HCT116 (cell line): ENCODE measurements around the gene TBXAS1. TPM values are rescaled to one million over a fixed set of nuclear protein-coding genes. Genes with fewer than 3 reads are reported as not detected.

ENCODE experiments used
- ATAC-seq: fragments of 200-7000 bp; cut with Tn5 transposase; 2 replicates; pipeline ENCODE4 v1.9.1; 2020; ENCODE audit warnings: mild to moderate bottlenecking, moderate library complexity
- BruUV-seq: library from RNA; stranded (reverse); fragments of 400-500 nt; replicated peaks from 2 replicates; lab custom pipeline; 2021; lab: Mats Ljungman, UMichigan
- CTCF ChIA-PET: fragments of 300-600 bp; sonication (Branson Sonifier 250); formaldehyde crosslinking; loops from one replicate; lab custom pipeline; 2021; ENCODE audit warnings: antibody characterized with exemption; lab: Charles Lee
- POLR2A ChIA-PET: fragments of 300-600, 350-600 bp; sonication (Branson Sonifier 250); formaldehyde crosslinking; loops from one replicate; lab custom pipeline; 2021; ENCODE audit warnings: antibody characterized with exemption; lab: Charles Lee
- RAD21 ChIA-PET, 2 experiments: fragments of 300-600 bp; sonication (Branson Sonifier 250); formaldehyde crosslinking; loops; one replicate each; lab custom pipeline; 2023; ENCODE audit warnings: low total read pairs in 2 of 2; ENCODE audit not compliant: uncharacterized antibody in 2 of 2, unreplicated experiment in 2 of 2, low non-redundant PET in 1 of 2; lab: Charles Lee
- DNase-seq: peaks from one replicate; pipeline ENCODE4 v3.0.0-alpha.2; 2010; ENCODE audit warnings: low read depth, low spot score
- H2AFZ ChIP-seq: fragments of 200-600 bp; shearing (Covaris generic), sonication (generic); 2 replicates; pipeline ENCODE4 v1.6.1; 2017; ENCODE audit warnings: low read depth, mixed run types, mixed read lengths, antibody characterized with exemption, low read length; ENCODE audit not compliant: poor library complexity, severe bottlenecking
- H3K27ac ChIP-seq: 2 replicates; pipeline ENCODE4 v1.5.1; 2012; ENCODE audit warnings: low read depth, low read length
- H3K27me3 ChIP-seq: fragments of 200-600 bp; sonication (generic); 2 replicates; pipeline ENCODE4 v1.6.1; 2016; ENCODE audit warnings: mixed run types, low read length, mixed read lengths; ENCODE audit not compliant: insufficient read depth
- H3K36me3 ChIP-seq, 2 experiments: fragments of 200-500 bp in 1 of 2; fragments of 200-600 bp in 1 of 2; sonication (Bioruptor generic) in 1 of 2; sonication (generic) in 1 of 2; 2 replicates each; pipeline versions ENCODE4 v1.5.1 to v1.6.1; 2014 to 2016; ENCODE audit warnings: low read length in 2 of 2, inconsistent platforms in 1 of 2, mixed read lengths in 1 of 2, mixed run types in 1 of 2; ENCODE audit not compliant: insufficient read depth in 2 of 2, control insufficient read depth in 1 of 2
- H3K4me1 ChIP-seq, 2 experiments: fragments of 200-600 bp in 1 of 2; sonication (generic) in 1 of 2; 2 replicates each; pipeline versions ENCODE4 v1.5.1 to v1.6.1; 2012 to 2017; ENCODE audit warnings: low read length in 2 of 2, inconsistent platforms in 1 of 2, mild to moderate bottlenecking in 1 of 2, mixed read lengths in 1 of 2, mixed run types in 1 of 2, moderate library complexity in 1 of 2; ENCODE audit not compliant: insufficient read depth in 2 of 2, control insufficient read depth in 1 of 2
- H3K4me2 ChIP-seq: fragments of 200-600 bp; sonication (generic); 2 replicates; pipeline ENCODE4 v1.6.1; 2017; ENCODE audit warnings: mixed run types, low read length, mixed read lengths
- H3K4me3 ChIP-seq, 2 experiments: fragments of 200-600 bp in 1 of 2; sonication (generic) in 1 of 2; replicated peaks in 1 of 2; 2 replicates each; pipeline ENCODE4 v1.5.1; 2011 to 2016; ENCODE audit warnings: low read length in 2 of 2, control low read depth in 1 of 2, low read depth in 1 of 2, mild to moderate bottlenecking in 1 of 2, mixed read lengths in 1 of 2, mixed run types in 1 of 2
- H3K79me2 ChIP-seq: fragments of 200-600 bp; sonication (generic); 2 replicates; pipeline ENCODE4 v1.6.1; 2017; ENCODE audit warnings: mild to moderate bottlenecking, mixed run types, low read length, moderate library complexity, mixed read lengths; ENCODE audit not compliant: insufficient read depth
- H3K9ac ChIP-seq: fragments of 200-600 bp; sonication (generic); 2 replicates; pipeline ENCODE4 v1.6.1; 2016; ENCODE audit warnings: low read length, mixed read lengths
- H3K9me2 ChIP-seq: fragments of 200-600 bp; sonication (generic), shearing (Covaris generic); 2 replicates; pipeline ENCODE4 v1.6.1; 2017; ENCODE audit warnings: mixed run types, mild to moderate bottlenecking, moderate library complexity; ENCODE audit not compliant: insufficient read depth
- H3K9me3 ChIP-seq, 2 experiments: fragments of 200-500 bp in 1 of 2; fragments of 200-600 bp in 1 of 2; sonication (Bioruptor generic) in 1 of 2; sonication (generic) in 1 of 2; 2 replicates each; pipeline ENCODE4 v1.6.1; 2014 to 2017; ENCODE audit warnings: low read length in 2 of 2, mixed read lengths in 2 of 2, inconsistent platforms in 1 of 2, low read depth in 1 of 2, mild to moderate bottlenecking in 1 of 2, mixed run types in 1 of 2, moderate library complexity in 1 of 2; ENCODE audit not compliant: control insufficient read depth in 1 of 2, insufficient read depth in 1 of 2
- H4K20me1 ChIP-seq: fragments of 200-600 bp; sonication (generic), shearing (Covaris generic); 2 replicates; pipeline ENCODE4 v1.6.1; 2017; ENCODE audit warnings: mixed run types, mild to moderate bottlenecking, moderate library complexity; ENCODE audit not compliant: insufficient read depth
- CBX3 ChIP-seq: IDR thresholded peaks from 2 replicates; pipeline ENCODE4 v1.6.1; 2012; ENCODE audit warnings: low read depth
- ELF1 ChIP-seq: IDR thresholded peaks from 2 replicates; pipeline ENCODE4 v1.6.1; 2012; ENCODE audit warnings: low read depth, borderline replicate concordance
- intact Hi-C: fragments of 100-400 bp; cut with micrococcal nuclease; formaldehyde crosslinking; loops from 2 replicates; pipeline ENCODE4 v1.10.0; 2022
- total RNA-seq: library from RNA; stranded (reverse); gene quantifications from one replicate; pipeline ENCODE4 v1.2.1, GENCODE V29; 2021; ENCODE audit not compliant: unreplicated experiment
- TF ChIP-seq, protein P1 (sequence below): IDR thresholded peaks from 2 replicates; pipeline ENCODE4 v1.6.1; 2012
- TF ChIP-seq, protein P2 (sequence below): IDR thresholded peaks from 2 replicates; pipeline ENCODE4 v1.6.1; 2012; ENCODE audit warnings: low read depth

TBXAS1 gene
- total RNA-seq, 1 experiment from 2014 or later = 1.4 TPM

DNA sequence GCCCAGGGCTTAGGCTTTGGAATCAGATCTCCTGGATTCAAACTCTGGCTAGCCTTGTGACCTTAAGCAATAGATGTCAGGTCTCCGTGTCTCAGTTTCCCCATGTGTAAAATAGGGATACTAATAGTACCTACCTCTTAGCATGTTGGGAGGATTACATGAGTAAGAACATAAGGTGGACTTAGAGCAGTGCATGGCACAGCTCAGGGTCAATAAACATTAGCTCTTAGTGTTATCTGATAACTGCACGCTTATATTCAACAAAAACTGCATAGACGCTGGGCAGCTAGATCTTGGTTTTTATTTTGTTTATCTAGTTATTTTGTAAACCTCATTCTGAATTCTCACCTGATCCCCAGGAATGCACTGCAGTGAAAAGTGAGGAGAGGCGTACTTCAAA is 17.2 kb downstream of the TBXAS1 start:
- H3K9ac ChIP-seq = no peak overlapping the region
- H3K9me2 ChIP-seq = 0 out of 2 replicates have a peak, but pooled peaks cover 3% of the 10 kb centered on the region
- peaks cover 0 to 7% of the 10 kb centered on the region in 2 experiments; a peak in 1 of 4 replicates for H3K9me3 ChIP-seq
- H3K4me3 ChIP-seq = no peak overlapping the region
- ChIA-PET RAD21 (no interaction called here), POLR2A (no interaction called here), CTCF (no interaction called here)
- H3K4me1 ChIP-seq = no peaks in the 10 kb centered on the region
- intact Hi-C loops = no loop called here
- no peaks in the 10 kb centered on the region for H3K27me3 ChIP-seq
- ATAC-seq (no peak), DNase-seq (no peak)
- no peaks in the 10 kb centered on the region for H4K20me1 ChIP-seq
- TF ChIP-seq CBX3 = no peak
- TF ChIP-seq, protein P1, sequence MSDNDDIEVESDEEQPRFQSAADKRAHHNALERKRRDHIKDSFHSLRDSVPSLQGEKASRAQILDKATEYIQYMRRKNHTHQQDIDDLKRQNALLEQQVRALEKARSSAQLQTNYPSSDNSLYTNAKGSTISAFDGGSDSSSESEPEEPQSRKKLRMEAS = no peak
- TF ChIP-seq, protein P2, sequence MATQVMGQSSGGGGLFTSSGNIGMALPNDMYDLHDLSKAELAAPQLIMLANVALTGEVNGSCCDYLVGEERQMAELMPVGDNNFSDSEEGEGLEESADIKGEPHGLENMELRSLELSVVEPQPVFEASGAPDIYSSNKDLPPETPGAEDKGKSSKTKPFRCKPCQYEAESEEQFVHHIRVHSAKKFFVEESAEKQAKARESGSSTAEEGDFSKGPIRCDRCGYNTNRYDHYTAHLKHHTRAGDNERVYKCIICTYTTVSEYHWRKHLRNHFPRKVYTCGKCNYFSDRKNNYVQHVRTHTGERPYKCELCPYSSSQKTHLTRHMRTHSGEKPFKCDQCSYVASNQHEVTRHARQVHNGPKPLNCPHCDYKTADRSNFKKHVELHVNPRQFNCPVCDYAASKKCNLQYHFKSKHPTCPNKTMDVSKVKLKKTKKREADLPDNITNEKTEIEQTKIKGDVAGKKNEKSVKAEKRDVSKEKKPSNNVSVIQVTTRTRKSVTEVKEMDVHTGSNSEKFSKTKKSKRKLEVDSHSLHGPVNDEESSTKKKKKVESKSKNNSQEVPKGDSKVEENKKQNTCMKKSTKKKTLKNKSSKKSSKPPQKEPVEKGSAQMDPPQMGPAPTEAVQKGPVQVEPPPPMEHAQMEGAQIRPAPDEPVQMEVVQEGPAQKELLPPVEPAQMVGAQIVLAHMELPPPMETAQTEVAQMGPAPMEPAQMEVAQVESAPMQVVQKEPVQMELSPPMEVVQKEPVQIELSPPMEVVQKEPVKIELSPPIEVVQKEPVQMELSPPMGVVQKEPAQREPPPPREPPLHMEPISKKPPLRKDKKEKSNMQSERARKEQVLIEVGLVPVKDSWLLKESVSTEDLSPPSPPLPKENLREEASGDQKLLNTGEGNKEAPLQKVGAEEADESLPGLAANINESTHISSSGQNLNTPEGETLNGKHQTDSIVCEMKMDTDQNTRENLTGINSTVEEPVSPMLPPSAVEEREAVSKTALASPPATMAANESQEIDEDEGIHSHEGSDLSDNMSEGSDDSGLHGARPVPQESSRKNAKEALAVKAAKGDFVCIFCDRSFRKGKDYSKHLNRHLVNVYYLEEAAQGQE = no peak
- no TSS peak for BruUV-seq
- H2AFZ ChIP-seq = no peak overlapping the region
- H3K79me2 ChIP-seq = no peaks in the 10 kb centered on the region
- H3K27ac ChIP-seq = no peak overlapping the region
- H3K36me3 ChIP-seq = no peaks in the 10 kb centered on the region
- H3K4me2 ChIP-seq = no peak overlapping the region

DNA sequence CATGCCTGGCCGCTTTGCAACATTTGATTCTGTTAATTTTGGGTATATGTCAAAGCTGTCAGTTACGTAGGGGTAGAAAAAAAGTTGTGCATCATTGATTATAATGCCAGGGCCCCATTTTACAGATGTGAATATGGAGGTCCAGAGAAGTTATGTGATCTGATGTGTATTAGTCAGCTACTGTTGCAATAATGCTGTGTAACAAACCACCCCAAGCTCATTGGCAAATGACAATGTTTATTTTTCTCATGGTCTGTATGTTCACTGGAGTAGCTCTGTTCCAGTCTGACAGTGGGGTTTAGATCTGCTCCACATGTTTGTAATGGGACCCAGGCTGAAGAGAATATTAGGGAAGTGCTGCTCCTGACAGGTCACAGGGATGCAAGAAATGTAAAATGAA is 19.2 kb downstream of the TBXAS1 start:
- TF ChIP-seq CBX3 = 0 out of 2 replicates have a peak, but pooled peaks have one; percentile 29
- TF ChIP-seq ELF1 = no peak
- TF ChIP-seq, all 23 proteins: peak for 1
- Histone ChIP-seq H3K4me3 (no peak overlapping the region), H3K9me3 (peaks cover 0 to 7% of the 10 kb centered on the region in 2 experiments; a peak in 1 of 4 replicates), H3K79me2 (no peaks in the 10 kb centered on the region), H4K20me1 (no peaks in the 10 kb centered on the region), H3K9ac (no peak overlapping the region), H3K4me2 (no peak overlapping the region), H3K4me1 (no peaks in the 10 kb centered on the region), H3K9me2 (0 out of 2 replicates have a peak, but pooled peaks cover 3% of the 10 kb centered on the region), H3K27ac (no peak overlapping the region), H2AFZ (no peak overlapping the region), H3K36me3 (no peaks in the 10 kb centered on the region), H3K27me3 (no peaks in the 10 kb centered on the region)
- ChIA-PET POLR2A (no interaction called here), CTCF (no interaction called here), RAD21 (no interaction called here)
- no TSS peak for BruUV-seq
- ATAC-seq = no peak
- intact Hi-C loops = no loop called here
- no peak for DNase-seq
